Stimulated activated CD8-positive, alpha-beta memory T cell treated with anti-CD3 and anti-CD28 coated beads, Interleukin-4, amount 100 ng/mL, for 4 hours (primary cell): ENCODE measurements around the gene BCAP31.
"Not testable (repeated sequence)": the region's sequence is repeated elsewhere in the genome, so short reads cannot be mapped to it uniquely, and the experiment has no call there.

Experiments used
- DNase-seq, 2 donors: peaks; one replicate each; pipeline ENCODE4 v3.0.0-alpha.2; 2020; ENCODE audit warnings: low read depth in 2 of 2, low spot score in 1 of 2

BCAP31 gene

GRCh38 chrX:153717445-153717844 is 6.7 kb downstream of the BCAP31 start:
- DNase-seq = no peak

- DNase-seq = no peak
Measured at GRCh38 chrX:153714256-153714655, 9.9 kb downstream of the BCAP31 start.

- DNase-seq = no peak
Measured at GRCh38 chrX:153709726-153710674, 14.2 kb downstream of the BCAP31 start.

GRCh38 chrX:153708415-153708814 is 15.8 kb downstream of the BCAP31 start:
- no peak for DNase-seq

- no peak for DNase-seq
Measured at GRCh38 chrX:153707406-153707805, 16.8 kb downstream of the BCAP31 start.

- DNase-seq = no peak
Measured at GRCh38 chrX:153706799-153707198, 17.4 kb downstream of the BCAP31 start.

- not testable (repeated sequence) for DNase-seq
Measured at GRCh38 chrX:153705403-153706060, 18.7 kb downstream of the BCAP31 start.

GRCh38 chrX:153704631-153705402 is 19.4 kb downstream of the BCAP31 start:
- not testable (repeated sequence) for DNase-seq

GRCh38 chrX:153704021-153704526 is 20.1 kb downstream of the BCAP31 start:
- DNase-seq = no peak

- DNase-seq = no peak
Measured at GRCh38 chrX:153703036-153703370, 21.2 kb downstream of the BCAP31 start.

- no peak for DNase-seq
Measured at GRCh38 chrX:153702336-153703035, 21.7 kb downstream of the BCAP31 start.

GRCh38 chrX:153701706-153702105 is 22.5 kb downstream of the BCAP31 start:
- no peak for DNase-seq

GRCh38 chrX:153700967-153701366 is 23.2 kb downstream of the BCAP31 start:
- no peak for DNase-seq

GRCh38 chrX:153700376-153700945 is 23.7 kb downstream of the BCAP31 start:
- no peak for DNase-seq

GRCh38 chrX:153699784-153700371 is 24.3 kb downstream of the BCAP31 start:
- DNase-seq = not testable (repeated sequence)

- DNase-seq = not testable (repeated sequence)
Measured at GRCh38 chrX:153699210-153699783, 24.9 kb downstream of the BCAP31 start.

GRCh38 chrX:153697924-153698865 is 26.0 kb downstream of the BCAP31 start:
- no peak for DNase-seq

GRCh38 chrX:153696986-153697722 is 27.0 kb downstream of the BCAP31 start:
- not testable (repeated sequence) for DNase-seq
